Activated naive CD4-positive, alpha-beta T cell treated with anti-CD3 and anti-CD28 coated beads for 36 hours (primary cell): Measurements from ENCODE around the gene EPN2. TPM values are rescaled to one million over a fixed set of nuclear protein-coding genes. Genes with fewer than 3 reads are reported as not detected.

Experiments used
- CTCF ChIA-PET: fragments of 350-600 bp; sonication (Branson Sonifier 250); formaldehyde crosslinking; loops from one replicate; lab custom pipeline; 2021; ENCODE audit warnings: antibody characterized with exemption; lab: Charles Lee
- DNase-seq: peaks from one replicate; pipeline ENCODE4 v3.0.0-alpha.2; 2020
- H3K27ac Mint-ChIP-seq: one replicate; pipeline ENCODE4 v1.8.0; 2021; ENCODE audit warnings: mild to moderate bottlenecking, mixed read lengths
- H3K27me3 Mint-ChIP-seq: one replicate; pipeline ENCODE4 v1.8.0; 2021; ENCODE audit warnings: low read depth, mixed read lengths
- H3K36me3 Mint-ChIP-seq: one replicate; pipeline ENCODE4 v1.8.0; 2021; ENCODE audit warnings: low read depth, mixed read lengths
- H3K4me1 Mint-ChIP-seq: one replicate; pipeline ENCODE4 v1.8.0; 2021; ENCODE audit warnings: low read depth, mixed read lengths
- H3K4me3 Mint-ChIP-seq: one replicate; pipeline ENCODE4 v1.8.0; 2021; ENCODE audit warnings: mild to moderate bottlenecking, moderate library complexity, mixed read lengths
- H3K9me3 Mint-ChIP-seq: one replicate; pipeline ENCODE4 v1.8.0; 2021; ENCODE audit warnings: mixed read lengths
- intact Hi-C: fragments of 100-400 bp; cut with micrococcal nuclease; formaldehyde crosslinking; loops from one replicate; pipeline ENCODE4 v1.15.1; 2023
- total RNA-seq, 2 experiments: library from RNA; stranded (reverse); gene quantifications; one replicate each; pipeline ENCODE4 v1.2.3, GENCODE V29; 2021

The EPN2 gene
- total RNA-seq, 2 experiments from 2014 or later, result 5.4 to 5.6 TPM

- H3K27me3 Mint-ChIP-seq, result peaks cover 23% of the 10 kb centered on the region
- DNase-seq, result no peak
- H3K36me3 Mint-ChIP-seq, result no peaks in the 10 kb centered on the region
- CTCF ChIA-PET, result no interaction called here
- intact Hi-C loops, result no loop called here
- H3K4me3 Mint-ChIP-seq, result no peak overlapping the region
- H3K9me3 Mint-ChIP-seq, result no peaks in the 10 kb centered on the region
- H3K27ac Mint-ChIP-seq, result no peak overlapping the region
- peaks cover 23% of the 10 kb centered on the region for H3K4me1 Mint-ChIP-seq
Measured at GRCh38 chr17:19302791-19303331, 65.7 kb downstream of the EPN2 start.

- Mint-ChIP-seq H3K4me3 (no peak overlapping the region), H3K36me3 (no peaks in the 10 kb centered on the region), H3K27ac (no peak overlapping the region), H3K9me3 (no peaks in the 10 kb centered on the region), H3K4me1 (peaks cover 23% of the 10 kb centered on the region), H3K27me3 (peaks cover 25% of the 10 kb centered on the region)
- no peak for DNase-seq
- CTCF ChIA-PET, result no interaction called here
- intact Hi-C loops, result no loop called here
Measured at GRCh38 chr17:19303367-19303776, 66.2 kb downstream of the EPN2 start.

GRCh38 chr17:19304209-19304608, 67.0 kb downstream of the EPN2 start:
- no peak for DNase-seq
- Mint-ChIP-seq H3K4me3 (no peak overlapping the region), H3K36me3 (no peaks in the 10 kb centered on the region), H3K27ac (no peak overlapping the region), H3K27me3 (peaks cover 32% of the 10 kb centered on the region), H3K4me1 (peaks cover 23% of the 10 kb centered on the region), H3K9me3 (no peaks in the 10 kb centered on the region)
- intact Hi-C loops, result no loop called here
- CTCF ChIA-PET, result no interaction called here

DNA sequence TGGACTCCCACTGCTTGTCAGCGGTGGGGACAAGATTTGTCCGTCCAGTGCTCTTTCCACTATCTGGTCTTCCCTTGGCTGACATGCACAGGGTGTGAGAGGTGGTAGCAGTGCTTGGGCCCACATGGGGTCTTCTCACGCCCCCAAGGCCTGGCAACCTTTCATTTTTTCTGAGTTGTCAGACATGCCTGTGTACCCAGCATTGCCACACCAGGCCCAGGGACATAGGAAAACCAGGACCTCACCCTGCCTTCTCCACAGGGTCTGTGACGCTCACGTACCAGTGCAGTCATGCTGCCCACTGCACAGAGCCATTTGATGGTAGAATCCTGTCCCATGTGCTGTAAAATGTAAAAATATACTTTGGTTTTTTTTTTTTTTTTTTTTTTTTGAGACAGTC, 67.6 kb downstream of the EPN2 start:
- Mint-ChIP-seq H3K36me3 (no peaks in the 10 kb centered on the region), H3K4me1 (peaks cover 23% of the 10 kb centered on the region), H3K27ac (no peak overlapping the region), H3K9me3 (no peaks in the 10 kb centered on the region), H3K4me3 (no peak overlapping the region), H3K27me3 (peaks cover 38% of the 10 kb centered on the region)
- DNase-seq, result no peak
- intact Hi-C loops, result loop anchor here (5.0 kb wide), 1 partner anchor 32 kb away; no protein-coding TSS in a partner anchor
- CTCF ChIA-PET, result no interaction called here

GRCh38 chr17:19305256-19305655, 68.1 kb downstream of the EPN2 start:
- no peaks in the 10 kb centered on the region for H3K36me3 Mint-ChIP-seq
- DNase-seq, result no peak
- H3K4me3 Mint-ChIP-seq, result no peak overlapping the region
- H3K4me1 Mint-ChIP-seq, result peaks cover 23% of the 10 kb centered on the region
- H3K9me3 Mint-ChIP-seq, result no peaks in the 10 kb centered on the region
- H3K27ac Mint-ChIP-seq, result no peak overlapping the region
- H3K27me3 Mint-ChIP-seq, result peaks cover 43% of the 10 kb centered on the region
- CTCF ChIA-PET, result no interaction called here
- intact Hi-C loops, result loop anchor here (5.0 kb wide), 1 partner anchor 33 kb away; no protein-coding TSS in a partner anchor

GRCh38 chr17:19305761-19306159, 68.6 kb downstream of the EPN2 start:
- no peaks in the 10 kb centered on the region for H3K9me3 Mint-ChIP-seq
- no peak for DNase-seq
- H3K4me3 Mint-ChIP-seq, result no peak overlapping the region
- peaks cover 43% of the 10 kb centered on the region for H3K27me3 Mint-ChIP-seq
- intact Hi-C loops, result loop anchor here (1.0 to 5.0 kb wide), 2 partner anchors 21 to 33 kb away; no protein-coding TSS in a partner anchor
- H3K27ac Mint-ChIP-seq, result no peak overlapping the region
- H3K36me3 Mint-ChIP-seq, result no peaks in the 10 kb centered on the region
- CTCF ChIA-PET, result interaction anchor here (0.9 to 1.0 kb wide), 2 partner anchors 32 to 57 kb away, joined by 3 to 4 read pairs; partner anchors contain the start of gene B9D1
- peaks cover 23% of the 10 kb centered on the region for H3K4me1 Mint-ChIP-seq

DNA sequence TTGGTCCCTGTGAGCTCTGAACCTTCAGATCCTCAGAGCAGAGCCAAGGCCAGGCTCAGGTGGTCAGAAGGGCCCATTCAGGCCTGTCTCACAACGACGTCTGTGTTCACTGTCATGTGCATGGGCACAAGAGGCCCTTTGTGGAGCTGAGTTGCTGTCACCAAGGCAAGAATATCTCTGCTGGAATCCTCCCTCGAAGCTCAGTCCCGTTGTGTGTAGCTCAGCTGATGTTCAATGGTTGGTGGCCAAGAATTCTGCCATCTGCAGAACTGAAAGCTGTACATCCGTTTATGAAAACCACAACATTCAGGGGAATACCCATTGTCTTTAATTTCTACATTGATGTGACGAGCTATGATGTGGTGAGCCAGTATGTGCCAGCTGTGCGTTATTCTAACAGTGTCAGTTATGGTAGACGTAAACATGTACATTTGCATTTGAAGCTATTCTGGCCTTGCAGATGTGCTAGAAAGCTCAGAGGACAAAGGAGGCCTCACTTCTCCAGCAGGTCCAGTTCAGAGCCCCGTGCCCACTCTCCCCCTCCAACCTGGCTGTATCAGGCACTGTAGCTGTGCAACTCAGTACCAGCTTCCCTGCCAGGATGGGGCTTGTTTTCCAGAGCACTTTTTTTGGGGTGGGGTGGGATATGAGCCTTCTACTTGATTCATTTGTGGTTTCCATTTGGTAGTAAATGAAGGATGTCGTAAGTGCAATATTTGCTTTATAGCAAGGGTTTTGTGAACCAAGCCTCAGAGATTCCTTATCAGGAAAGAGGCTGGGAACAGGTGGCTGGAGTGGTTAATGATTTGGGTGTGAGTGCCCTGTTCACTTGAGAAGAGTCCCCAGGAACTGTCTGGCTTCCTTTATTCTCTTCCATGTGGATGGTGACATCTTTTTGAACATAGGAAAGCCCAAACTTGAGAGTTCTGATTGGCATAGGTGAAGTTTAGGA, 69.3 kb downstream of the EPN2 start:
- peak; percentile 65 for DNase-seq
- H3K9me3 Mint-ChIP-seq, result no peaks in the 10 kb centered on the region
- peaks cover 40% of the 10 kb centered on the region for H3K27me3 Mint-ChIP-seq
- H3K36me3 Mint-ChIP-seq, result no peaks in the 10 kb centered on the region
- CTCF ChIA-PET, result interaction anchor here (0.7 to 1.1 kb wide), 5 partner anchors 14 to 419 kb away, joined by 3 to 6 read pairs (median 4); partner anchors contain the start of gene B9D1
- intact Hi-C loops, result loop anchor here (1.0 to 5.0 kb wide), 2 partner anchors 22 to 34 kb away; no protein-coding TSS in a partner anchor
- H3K4me3 Mint-ChIP-seq, result no peak overlapping the region
- H3K4me1 Mint-ChIP-seq, result peaks cover 23% of the 10 kb centered on the region
- H3K27ac Mint-ChIP-seq, result no peak overlapping the region

GRCh38 chr17:19307521-19307920, 70.4 kb downstream of the EPN2 start:
- Mint-ChIP-seq H3K36me3 (no peaks in the 10 kb centered on the region), H3K27ac (no peak overlapping the region), H3K27me3 (peaks cover 42% of the 10 kb centered on the region), H3K4me1 (peaks cover 23% of the 10 kb centered on the region), H3K9me3 (no peaks in the 10 kb centered on the region), H3K4me3 (no peak overlapping the region)
- intact Hi-C loops, result loop anchor here (5.0 kb wide), 1 partner anchor 35 kb away; no protein-coding TSS in a partner anchor
- no peak for DNase-seq
- CTCF ChIA-PET, result interaction anchor here (1.1 to 1.3 kb wide), 2 partner anchors 13 to 14 kb away, joined by 5 to 6 read pairs; no protein-coding TSS in a partner anchor

DNA sequence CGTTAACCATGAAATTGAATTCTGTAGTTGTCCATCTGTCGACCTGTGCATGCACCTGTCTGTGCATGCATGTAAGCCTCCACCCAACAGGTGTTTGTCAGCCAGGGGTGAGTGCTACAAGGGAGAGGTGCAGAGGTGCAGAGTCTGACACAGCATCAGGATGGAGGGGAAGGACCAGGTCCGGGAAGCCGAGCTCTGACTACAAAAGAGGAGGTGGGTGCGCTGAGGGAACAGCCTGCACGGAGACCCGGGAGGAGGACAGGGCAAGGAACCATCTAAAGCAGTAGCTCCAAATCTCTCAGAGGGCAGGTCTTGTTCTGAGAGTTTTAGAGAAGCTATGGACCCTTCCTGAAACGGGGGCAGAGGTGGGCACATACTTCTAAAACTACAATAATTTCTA, 71.2 kb downstream of the EPN2 start:
- no peak for DNase-seq
- peaks cover 43% of the 10 kb centered on the region for H3K27me3 Mint-ChIP-seq
- peaks cover 23% of the 10 kb centered on the region for H3K4me1 Mint-ChIP-seq
- no peak overlapping the region for H3K4me3 Mint-ChIP-seq
- H3K36me3 Mint-ChIP-seq, result no peaks in the 10 kb centered on the region
- intact Hi-C loops, result loop anchor here (5.0 kb wide), 1 partner anchor 36 kb away; no protein-coding TSS in a partner anchor
- CTCF ChIA-PET, result interaction anchor here (0.6 to 1.3 kb wide), 2 partner anchors 14 to 26 kb away, joined by 3 to 5 read pairs; no protein-coding TSS in a partner anchor
- no peaks in the 10 kb centered on the region for H3K9me3 Mint-ChIP-seq
- no peak overlapping the region for H3K27ac Mint-ChIP-seq

DNA sequence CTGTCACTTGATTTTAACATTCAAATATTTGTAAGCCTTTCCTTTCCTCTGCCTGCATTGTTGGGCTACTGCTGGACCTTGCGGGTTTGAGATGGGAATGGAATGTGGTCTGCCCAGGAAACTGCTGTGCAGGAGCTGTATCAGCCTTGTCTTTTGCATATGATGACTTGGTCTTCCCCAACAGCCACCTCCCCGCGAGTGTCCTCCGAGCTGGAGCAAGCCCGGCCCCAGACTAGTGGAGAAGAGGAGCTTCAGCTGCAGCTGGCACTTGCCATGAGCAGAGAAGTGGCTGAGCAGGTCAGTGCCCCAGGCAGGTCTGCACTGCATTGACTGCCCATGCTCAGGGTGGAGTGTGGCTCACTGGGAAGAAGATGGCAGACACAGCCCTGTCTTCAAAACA, 72.5 kb downstream of the EPN2 start:
- Mint-ChIP-seq H3K4me3 (no peak overlapping the region), H3K27me3 (peaks cover 46% of the 10 kb centered on the region), H3K4me1 (peaks cover 23% of the 10 kb centered on the region), H3K27ac (no peak overlapping the region), H3K9me3 (no peaks in the 10 kb centered on the region), H3K36me3 (peaks cover 3% of the 10 kb centered on the region)
- CTCF ChIA-PET, result no interaction called here
- DNase-seq, result no peak
- intact Hi-C loops, result loop anchor here (5.0 kb wide), 1 partner anchor 37 kb away; no protein-coding TSS in a partner anchor

DNA sequence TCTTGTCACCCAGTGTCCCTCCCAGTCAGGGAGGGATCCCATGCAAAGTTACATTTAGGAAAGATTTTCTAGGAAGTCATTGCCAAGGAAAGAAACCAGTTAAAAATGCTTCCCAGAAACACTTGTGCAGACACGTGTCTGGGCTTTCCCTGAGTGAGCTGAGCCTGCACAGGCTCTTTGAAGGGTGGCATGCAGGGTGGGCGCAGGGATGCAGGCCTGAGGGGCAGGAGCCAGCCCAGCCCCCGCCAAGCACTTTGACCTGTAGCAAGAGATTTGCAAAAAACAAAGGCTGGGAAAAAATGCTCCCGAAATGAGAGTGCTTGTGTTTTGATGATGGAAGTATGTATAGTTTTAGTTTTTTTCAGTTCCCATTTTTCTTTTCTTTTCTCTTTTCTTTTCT, 73.0 kb downstream of the EPN2 start:
- peaks cover 45% of the 10 kb centered on the region for H3K27me3 Mint-ChIP-seq
- intact Hi-C loops, result no loop called here
- H3K27ac Mint-ChIP-seq, result no peak overlapping the region
- no peak overlapping the region for H3K4me3 Mint-ChIP-seq
- no peak for DNase-seq
- no peaks in the 10 kb centered on the region for H3K9me3 Mint-ChIP-seq
- peaks cover 22% of the 10 kb centered on the region for H3K4me1 Mint-ChIP-seq
- peaks cover 3% of the 10 kb centered on the region for H3K36me3 Mint-ChIP-seq
- CTCF ChIA-PET, result no interaction called here

DNA sequence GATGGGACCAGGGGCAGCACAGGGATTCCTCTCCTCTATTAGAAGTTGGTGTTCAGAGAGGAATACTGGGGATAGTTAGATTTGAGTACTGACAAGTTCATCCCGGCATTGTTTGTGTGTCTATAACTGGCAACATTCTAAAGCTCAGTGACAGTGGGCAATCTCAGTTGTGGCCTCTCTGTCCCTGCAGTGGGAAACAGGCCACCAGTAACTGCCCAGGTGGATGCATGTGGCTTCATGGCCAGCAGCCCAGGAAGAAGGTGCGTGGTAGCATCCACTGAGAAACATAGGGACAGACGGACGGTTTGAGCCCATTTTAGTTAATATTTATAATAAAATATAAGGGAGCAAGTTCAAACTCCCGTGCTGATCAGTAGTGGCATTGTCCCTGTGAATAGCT, 73.8 kb downstream of the EPN2 start:
- H3K27ac Mint-ChIP-seq, result no peak overlapping the region
- no peak overlapping the region for H3K4me3 Mint-ChIP-seq
- CTCF ChIA-PET, result no interaction called here
- peaks cover 3% of the 10 kb centered on the region for H3K36me3 Mint-ChIP-seq
- no peaks in the 10 kb centered on the region for H3K9me3 Mint-ChIP-seq
- no peak for DNase-seq
- H3K4me1 Mint-ChIP-seq, result peaks cover 13% of the 10 kb centered on the region
- peaks cover 37% of the 10 kb centered on the region for H3K27me3 Mint-ChIP-seq
- intact Hi-C loops, result no loop called here
